Measurements from ENCODE around the gene DGKI. TPM values are rescaled to one million over a fixed set of nuclear protein-coding genes. Genes with fewer than 3 reads are reported as not detected.

Gene DGKI
- polyA plus RNA-seq, 1 donor, result 0.68 TPM

DNA sequence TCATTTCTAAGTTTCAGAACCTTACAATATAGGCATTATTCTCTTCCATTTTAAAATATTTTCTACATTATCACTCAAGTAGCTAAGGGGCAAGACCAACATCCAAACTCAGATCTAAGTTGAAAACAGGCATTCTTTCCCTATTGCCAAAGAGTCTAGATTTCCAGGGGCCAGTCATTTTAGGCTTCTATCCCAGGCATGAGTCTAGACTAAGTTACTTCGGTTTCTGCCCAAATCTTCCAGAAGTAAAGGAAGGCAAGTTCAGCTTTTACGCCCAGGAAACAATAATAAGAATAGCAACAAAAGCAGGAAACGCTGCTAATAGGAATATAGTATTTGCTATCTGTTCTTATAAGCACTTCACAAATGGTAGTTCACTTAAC, 189.9 kb downstream of the DGKI start:
- DNase-seq (ENCODE audit: low read depth), result no peak

DNA sequence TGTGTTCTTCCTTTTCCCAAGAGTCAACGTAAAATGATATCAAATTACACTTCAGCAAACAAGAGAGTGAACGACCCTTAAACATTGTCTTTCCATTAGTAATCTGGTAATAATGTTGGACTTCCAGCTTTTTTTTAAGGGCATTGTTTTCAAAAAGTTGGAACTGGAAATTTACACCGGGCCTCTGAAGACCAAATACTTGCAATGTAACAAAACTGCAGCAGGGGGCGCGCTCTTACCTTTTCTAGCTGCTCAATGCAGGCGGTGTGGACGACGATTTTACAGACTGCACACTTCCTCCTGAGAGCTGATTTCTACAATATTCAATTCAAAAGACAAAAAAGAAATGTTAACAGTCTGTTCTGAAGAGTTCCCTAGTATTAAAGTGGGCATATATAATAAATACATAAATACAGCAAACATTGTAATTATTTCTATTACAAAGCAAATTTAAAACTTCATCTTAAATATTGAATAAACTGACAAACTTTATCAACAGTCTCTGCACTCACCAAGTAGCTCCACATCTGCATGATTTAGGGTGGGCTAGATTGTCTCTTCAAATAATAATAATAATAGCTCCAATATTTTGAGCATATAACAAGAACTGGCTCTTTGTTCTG, 190.4 kb downstream of the DGKI start:
- peak; percentile 32 for DNase-seq (ENCODE audit: low read depth)

GRCh38 chr7:137655804-137656203, 191.0 kb downstream of the DGKI start:
- DNase-seq (ENCODE audit: low read depth), result no peak

GRCh38 chr7:137652721-137653120, 194.1 kb downstream of the DGKI start:
- no peak for DNase-seq (ENCODE audit: low read depth)

DNA sequence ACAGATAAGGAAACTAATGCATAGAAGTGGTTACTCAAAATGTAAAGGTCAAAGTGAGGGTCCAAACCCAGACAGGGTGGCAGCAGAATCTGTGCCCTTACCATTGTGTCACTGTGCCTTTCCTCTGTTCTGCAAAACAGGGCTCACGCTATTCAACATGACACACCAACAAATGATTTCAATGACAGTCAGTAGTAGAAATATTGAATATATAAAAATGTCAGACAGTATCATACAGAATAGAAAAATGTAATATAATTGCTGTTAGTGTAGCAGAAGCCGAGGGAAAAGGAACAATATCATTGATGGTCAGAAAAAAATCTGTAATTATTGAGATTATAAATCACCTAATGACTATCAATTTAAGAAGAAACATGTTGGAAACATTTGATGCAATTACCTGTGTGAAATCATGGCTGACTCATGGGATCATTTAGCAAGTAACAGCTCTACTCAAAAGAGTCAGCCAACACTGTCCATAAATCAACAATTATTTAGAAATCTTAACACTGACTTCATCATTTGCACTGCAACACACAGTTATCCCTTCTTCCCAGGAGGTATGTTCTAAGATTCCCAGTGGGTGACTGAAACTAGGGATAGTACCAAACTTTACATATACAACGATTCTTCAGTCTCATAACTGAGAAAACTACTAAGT, 198.7 kb downstream of the DGKI start:
- DNase-seq (ENCODE audit: low read depth), result no peak

DNA sequence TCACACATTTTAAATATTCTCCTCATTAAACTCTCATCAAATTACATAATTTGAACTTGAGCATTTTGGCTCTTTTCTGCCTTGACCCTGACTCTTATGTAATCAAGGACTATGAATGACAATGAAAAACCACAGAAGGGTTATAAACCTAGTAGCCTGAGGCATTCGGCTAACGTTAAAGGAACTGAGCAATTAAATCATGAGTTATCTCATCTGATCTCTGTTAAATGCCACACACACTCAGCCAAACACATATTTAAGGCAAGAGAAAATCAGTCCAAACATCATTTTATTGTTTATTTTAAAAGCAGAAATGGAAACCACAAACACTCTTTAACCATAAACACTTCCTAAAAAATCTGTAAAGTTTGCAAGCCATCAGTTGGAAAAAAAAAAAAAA, 204.3 kb downstream of the DGKI start:
- no peak for DNase-seq (ENCODE audit: low read depth)

GRCh38 chr7:137642031-137642430, 204.7 kb downstream of the DGKI start:
- DNase-seq (ENCODE audit: low read depth), result no peak

- DNase-seq (ENCODE audit: low read depth), result no peak
Measured at GRCh38 chr7:137636376-137636775, 210.4 kb downstream of the DGKI start.

- DNase-seq (ENCODE audit: low read depth), result no peak
Measured at GRCh38 chr7:137635874-137636273, 210.9 kb downstream of the DGKI start.

DNA sequence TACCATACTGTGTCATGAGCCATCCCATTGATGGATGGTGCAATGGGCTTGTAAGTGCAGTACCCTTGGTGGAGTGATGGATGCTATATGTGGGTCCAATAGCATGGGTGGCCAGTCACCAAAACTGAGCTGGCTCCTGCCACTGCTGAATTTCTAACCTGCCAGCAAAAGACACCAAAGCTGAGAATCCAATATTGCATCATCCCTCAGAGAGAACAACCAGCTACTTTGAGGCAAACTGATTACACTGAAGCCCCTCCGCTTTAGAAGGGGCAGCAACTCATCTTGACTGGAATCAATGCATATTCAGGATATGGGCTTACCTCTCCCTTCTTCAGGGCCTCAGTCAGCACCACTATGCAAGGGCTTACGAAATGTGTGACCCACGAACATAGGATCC, 211.6 kb downstream of the DGKI start:
- no peak for DNase-seq (ENCODE audit: low read depth)

- no peak for DNase-seq (ENCODE audit: low read depth)
Measured at GRCh38 chr7:137634356-137634755, 212.4 kb downstream of the DGKI start.

DNA sequence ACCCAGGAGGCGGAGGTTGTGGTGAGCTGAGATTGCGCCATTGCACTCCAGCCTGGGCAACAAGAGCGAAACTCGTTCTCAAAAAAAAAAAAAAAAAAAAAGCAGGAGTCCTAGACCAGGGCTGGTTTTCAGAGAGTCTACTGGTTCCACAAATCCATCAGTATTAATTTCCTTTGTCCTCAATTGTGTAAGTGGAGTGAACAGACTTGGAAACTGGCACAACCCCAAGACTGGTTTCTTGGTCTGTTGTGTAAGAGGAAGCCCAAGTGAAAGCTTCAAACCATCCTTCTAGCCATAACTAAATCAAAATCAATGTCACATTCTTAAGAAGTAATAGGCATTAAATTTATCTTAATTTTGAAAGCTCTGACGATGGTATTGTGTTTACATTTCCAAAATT, 213.6 kb downstream of the DGKI start:
- no peak for DNase-seq (ENCODE audit: low read depth)

GRCh38 chr7:137628216-137628615, 218.6 kb downstream of the DGKI start:
- DNase-seq (ENCODE audit: low read depth), result no peak

GRCh38 chr7:137626469-137627067, 220.2 kb downstream of the DGKI start:
- DNase-seq (ENCODE audit: low read depth), result peak; percentile 2

GRCh38 chr7:137625197-137625596, 221.6 kb downstream of the DGKI start:
- no peak for DNase-seq (ENCODE audit: low read depth)

DNA sequence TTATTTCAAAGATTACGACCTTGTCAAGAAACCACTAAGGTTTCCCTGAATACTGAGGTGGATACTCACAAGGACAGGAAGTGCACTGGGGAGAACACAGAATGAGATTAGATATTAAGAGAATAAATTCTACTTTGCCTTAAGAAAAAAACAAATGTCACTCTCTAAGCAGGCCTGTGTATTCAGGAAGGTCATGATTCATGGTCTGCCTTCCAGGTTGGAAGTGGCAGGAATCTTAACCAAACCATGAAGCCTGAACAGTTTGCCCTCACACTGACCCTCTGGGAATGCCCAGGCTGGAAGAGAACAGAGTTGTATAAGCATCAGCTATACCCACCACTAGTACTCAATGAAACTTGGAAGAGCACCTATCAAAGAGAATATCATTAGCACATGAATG, 227.6 kb downstream of the DGKI start:
- no peak for DNase-seq (ENCODE audit: low read depth)

DNA sequence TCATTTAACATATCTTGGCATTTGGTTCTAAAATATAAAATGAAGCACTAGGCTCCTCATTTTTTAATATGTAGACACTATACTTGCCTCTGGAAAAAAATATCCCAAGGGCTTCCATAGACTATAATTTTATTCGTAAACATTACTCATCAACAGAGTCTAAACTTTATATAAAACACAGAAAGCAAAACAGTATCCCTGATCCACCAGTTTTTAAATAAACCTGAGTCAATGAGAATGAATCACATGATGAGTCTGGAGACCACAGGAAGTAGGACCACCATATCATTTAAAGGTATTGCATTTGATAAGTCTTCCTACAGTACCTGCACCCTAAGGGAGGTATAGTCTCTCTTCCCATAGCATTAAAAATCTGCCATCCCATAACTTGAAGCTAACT, 228.0 kb downstream of the DGKI start:
- no peak for DNase-seq (ENCODE audit: low read depth)

DNA sequence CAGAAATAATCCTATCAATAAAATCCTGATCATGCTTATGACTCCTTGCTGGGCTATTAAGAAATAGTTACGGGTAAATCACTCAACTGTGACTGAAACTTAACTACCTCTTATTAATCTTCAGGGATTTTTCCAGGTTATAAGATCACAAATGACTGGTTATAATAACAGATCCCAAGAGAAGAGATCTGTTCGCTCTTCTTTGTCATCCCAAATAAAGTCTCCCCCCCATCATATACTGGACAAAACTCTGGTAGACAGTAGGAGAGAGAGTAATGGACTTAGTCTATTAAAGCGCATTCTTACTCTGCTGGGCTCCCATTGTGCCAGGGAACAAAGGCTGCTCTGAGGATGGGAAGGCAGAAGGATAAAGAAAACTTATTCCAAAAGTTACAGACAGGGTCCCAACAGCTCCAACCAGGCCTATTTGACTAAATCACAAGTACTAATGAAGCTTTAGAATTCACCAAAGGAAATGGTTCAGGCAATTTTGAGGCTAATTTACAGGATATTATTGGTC, 233.7 kb downstream of the DGKI start:
- DNase-seq (ENCODE audit: low read depth), result no peak

DNA sequence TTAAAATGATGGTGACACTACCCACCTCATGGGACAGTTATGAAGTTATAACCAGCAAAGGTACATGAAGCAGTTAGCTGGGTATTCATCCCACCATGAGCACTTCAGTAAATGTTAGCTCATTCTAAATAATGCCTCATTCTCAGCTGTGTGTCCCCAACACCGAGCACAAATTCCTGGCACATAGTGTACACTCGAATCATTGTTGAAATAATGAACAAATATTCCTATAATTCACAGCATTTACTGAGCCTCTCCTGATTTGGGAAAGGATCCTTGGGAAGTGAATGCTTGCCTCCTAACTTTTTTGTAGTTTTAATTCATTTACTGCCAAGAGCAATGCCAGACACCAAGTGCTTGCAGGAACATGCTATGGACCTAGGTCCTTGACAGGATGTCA, 235.2 kb downstream of the DGKI start:
- DNase-seq (ENCODE audit: low read depth), result no peak

DNA sequence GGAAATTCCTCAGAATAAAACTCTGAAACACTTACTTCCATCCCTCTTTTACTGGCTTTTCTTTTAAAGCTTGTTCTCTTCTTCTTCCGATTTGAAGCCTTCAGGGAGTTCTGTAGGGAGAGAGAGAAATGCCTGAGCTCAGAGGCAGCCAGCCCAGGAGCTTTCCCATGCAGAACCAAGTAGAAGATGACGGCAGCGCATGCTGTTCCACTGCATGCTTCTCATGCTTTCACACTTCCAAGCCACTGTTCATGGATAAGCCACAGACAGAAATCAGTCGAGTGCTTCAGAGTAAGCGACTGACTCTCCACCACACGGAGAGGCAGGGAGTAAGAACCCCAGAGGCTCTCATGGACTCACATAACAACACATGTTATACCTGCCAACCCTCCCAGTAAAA, 237.3 kb downstream of the DGKI start:
- no peak for DNase-seq (ENCODE audit: low read depth)

DNA sequence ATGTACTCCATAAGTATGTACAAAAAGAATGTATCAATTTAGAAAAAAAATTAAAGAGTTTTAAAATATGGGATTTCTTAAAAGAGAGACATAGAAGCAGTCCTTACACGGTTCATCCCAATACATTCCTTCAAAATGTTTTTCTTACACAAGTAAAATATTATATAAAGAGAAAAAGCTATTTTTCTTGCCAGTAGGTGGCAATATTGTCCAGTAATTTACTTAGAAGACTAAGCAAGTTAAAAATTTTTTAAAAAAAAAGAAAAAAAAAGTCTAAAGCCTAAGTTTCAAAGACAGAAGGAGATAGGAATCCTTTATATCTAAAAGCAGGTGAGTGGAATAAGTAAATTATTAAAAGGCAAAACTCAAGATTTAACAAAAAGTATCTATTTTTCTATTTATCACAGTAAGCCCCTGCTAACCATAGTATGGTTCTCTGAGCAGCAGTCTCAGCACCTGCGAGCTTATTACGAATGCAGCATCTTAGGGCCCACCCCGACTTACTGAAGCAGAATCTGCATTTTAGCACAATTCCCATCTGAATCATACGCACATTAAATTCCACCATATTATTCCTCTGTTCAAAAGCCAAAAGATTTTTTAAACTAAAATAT, 240.6 kb downstream of the DGKI start:
- DNase-seq (ENCODE audit: low read depth), result peak; percentile 25

GRCh38 chr7:137603043-137603442, 243.7 kb downstream of the DGKI start:
- no peak for DNase-seq (ENCODE audit: low read depth)

DNA sequence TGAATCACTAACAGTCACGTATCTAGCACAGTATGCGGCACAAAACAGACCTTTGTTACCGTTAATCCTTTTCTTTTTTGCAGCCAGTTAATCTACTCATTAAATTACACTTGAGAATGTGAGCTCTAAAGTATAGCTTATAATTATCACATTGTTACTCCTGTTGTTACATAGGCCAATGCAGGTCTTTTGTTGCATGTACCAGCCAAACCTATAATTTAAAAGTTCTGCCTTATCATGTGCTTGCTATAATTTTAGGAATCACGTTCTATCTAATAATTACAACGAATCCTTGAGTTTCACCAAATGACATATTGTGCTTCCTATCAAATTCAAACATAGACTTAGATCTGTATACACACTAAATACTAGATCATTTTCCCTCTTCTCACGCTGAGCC, 245.1 kb downstream of the DGKI start:
- no peak for DNase-seq (ENCODE audit: low read depth)

Measured in forelimb muscle (tissue), 1 donor.